Ascending aorta (tissue), 2 donors: ENCODE data around the gene MAN1B1. TPM values are rescaled to one million over a fixed set of nuclear protein-coding genes. Genes with fewer than 3 reads are reported as not detected.
"Not testable (repeated sequence)": the region's sequence is repeated elsewhere in the genome, so short reads cannot be mapped to it uniquely, and the experiment has no call there.

ENCODE experiments used
- DNase-seq, 2 donors: peaks; one replicate each; pipeline ENCODE4 v3.0.0-alpha.2; 2019; ENCODE audit warnings: low spot score in 2 of 2
- H3K27ac ChIP-seq, 2 donors: fragments of 200-600 bp; sonication (generic); one replicate each; pipeline ENCODE4 v1.5.1; 2016 to 2017; ENCODE audit warnings: mild to moderate bottlenecking in 1 of 2
- H3K27me3 ChIP-seq: fragments of 200-600 bp; sonication (generic); one replicate; pipeline ENCODE4 v1.5.1; 2017
- H3K36me3 ChIP-seq, 2 donors: fragments of 200-600 bp; sonication (generic); one replicate each; pipeline ENCODE4 v1.5.1; 2016
- H3K4me1 ChIP-seq, 2 donors: fragments of 200-600 bp; sonication (generic); one replicate each; pipeline ENCODE4 v1.5.1; 2016 to 2017; ENCODE audit warnings: mild to moderate bottlenecking in 1 of 2
- H3K4me3 ChIP-seq, 2 donors: fragments of 200-600 bp; sonication (generic); one replicate each; pipeline ENCODE4 v1.5.1; 2016 to 2017; ENCODE audit warnings: mild to moderate bottlenecking in 1 of 2
- H3K9me3 ChIP-seq, 2 donors: fragments of 200-600 bp; sonication (generic); one replicate each; pipeline ENCODE4 v1.5.1; 2016
- intact Hi-C: fragments of 100-400 bp; cut with DNase I; formaldehyde crosslinking; loops from one replicate; pipeline ENCODE4 v1.15.1; 2023
- total RNA-seq: library from RNA; depleted of rRNA; stranded (reverse); fragments of >200 nt; gene quantifications from one replicate; pipeline ENCODE4 v1.1.0, GENCODE V29; 2016
- TF ChIP-seq, protein P1 (sequence below), 3 experiments: fragments of 200-600 bp in 2 of 3; fragments of 450-650 bp in 1 of 3; sonication (generic) in 2 of 3; IDR thresholded peaks; one replicate each; pipeline ENCODE4 v1.5.1; 2016 to 2019; ENCODE audit warnings: antibody characterized with exemption in 3 of 3, mild to moderate bottlenecking in 1 of 3, moderate library complexity in 1 of 3

Gene MAN1B1
- total RNA-seq, 1 donor from 2014 or later = 85.3 TPM

DNA sequence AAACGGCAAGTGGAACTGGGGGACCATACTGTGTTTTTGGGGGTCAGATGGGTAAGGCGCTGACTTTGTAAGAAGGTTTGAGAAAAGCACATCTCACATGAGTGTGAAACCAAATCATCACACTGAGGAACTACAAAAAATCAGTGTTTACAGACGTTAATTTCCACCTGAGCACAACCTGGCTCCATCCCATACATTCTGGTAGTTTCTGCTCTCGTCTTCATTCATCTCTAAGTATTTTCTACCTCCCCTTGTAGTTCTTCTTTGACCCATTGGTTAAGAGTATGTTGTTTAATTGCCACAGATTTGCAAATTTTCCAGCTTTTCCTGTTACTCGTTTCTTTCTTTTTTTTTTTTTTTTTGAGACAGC, 36.7 kb downstream of the MAN1B1 start:
- Histone ChIP-seq H3K27ac (no peak overlapping the region), H3K9me3 (no peaks in the 10 kb centered on the region), H3K27me3 (no peaks in the 10 kb centered on the region), H3K4me1 (peaks cover 5 to 8% of the 10 kb centered on the region in 2 donors), H3K4me3 (no peak overlapping the region), H3K36me3 (no peaks in the 10 kb centered on the region)
- TF ChIP-seq, protein P1, sequence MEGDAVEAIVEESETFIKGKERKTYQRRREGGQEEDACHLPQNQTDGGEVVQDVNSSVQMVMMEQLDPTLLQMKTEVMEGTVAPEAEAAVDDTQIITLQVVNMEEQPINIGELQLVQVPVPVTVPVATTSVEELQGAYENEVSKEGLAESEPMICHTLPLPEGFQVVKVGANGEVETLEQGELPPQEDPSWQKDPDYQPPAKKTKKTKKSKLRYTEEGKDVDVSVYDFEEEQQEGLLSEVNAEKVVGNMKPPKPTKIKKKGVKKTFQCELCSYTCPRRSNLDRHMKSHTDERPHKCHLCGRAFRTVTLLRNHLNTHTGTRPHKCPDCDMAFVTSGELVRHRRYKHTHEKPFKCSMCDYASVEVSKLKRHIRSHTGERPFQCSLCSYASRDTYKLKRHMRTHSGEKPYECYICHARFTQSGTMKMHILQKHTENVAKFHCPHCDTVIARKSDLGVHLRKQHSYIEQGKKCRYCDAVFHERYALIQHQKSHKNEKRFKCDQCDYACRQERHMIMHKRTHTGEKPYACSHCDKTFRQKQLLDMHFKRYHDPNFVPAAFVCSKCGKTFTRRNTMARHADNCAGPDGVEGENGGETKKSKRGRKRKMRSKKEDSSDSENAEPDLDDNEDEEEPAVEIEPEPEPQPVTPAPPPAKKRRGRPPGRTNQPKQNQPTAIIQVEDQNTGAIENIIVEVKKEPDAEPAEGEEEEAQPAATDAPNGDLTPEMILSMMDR (IDR thresholded peaks at IDR 0.05) = no peak
- intact Hi-C loops = no loop called here
- no peak for DNase-seq

DNA sequence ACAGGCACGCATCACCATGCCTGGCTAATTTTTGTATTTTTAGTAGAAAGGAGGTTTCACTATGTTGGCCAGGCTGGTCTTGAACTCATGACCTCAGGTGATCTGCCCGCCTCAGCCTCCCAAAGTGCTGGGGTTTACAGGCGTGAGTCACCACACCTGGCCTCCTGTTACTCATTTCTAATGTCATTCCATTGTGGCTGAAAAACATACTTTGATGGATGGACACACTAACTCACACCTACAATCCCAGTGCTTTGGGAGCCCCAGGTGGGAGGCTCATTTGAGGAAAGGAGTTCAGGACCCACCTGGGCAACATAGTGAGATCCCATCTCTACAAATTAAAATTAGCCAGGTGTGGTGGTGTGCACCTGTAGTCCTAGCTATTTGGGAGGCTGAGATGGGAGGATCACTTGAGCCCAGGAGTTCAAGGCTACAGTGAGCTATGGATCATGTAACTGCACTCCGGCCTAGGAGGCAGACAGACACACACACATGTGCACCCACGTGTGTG, 37.2 kb downstream of the MAN1B1 start:
- intact Hi-C loops, H3K36me3 ChIP-seq, H3K9me3 ChIP-seq, H3K27ac ChIP-seq, DNase-seq, H3K27me3 ChIP-seq, H3K4me3 ChIP-seq: not testable (repeated sequence)
- H3K4me1 ChIP-seq = peaks cover 7 to 12% of the 10 kb centered on the region in 2 donors

DNA sequence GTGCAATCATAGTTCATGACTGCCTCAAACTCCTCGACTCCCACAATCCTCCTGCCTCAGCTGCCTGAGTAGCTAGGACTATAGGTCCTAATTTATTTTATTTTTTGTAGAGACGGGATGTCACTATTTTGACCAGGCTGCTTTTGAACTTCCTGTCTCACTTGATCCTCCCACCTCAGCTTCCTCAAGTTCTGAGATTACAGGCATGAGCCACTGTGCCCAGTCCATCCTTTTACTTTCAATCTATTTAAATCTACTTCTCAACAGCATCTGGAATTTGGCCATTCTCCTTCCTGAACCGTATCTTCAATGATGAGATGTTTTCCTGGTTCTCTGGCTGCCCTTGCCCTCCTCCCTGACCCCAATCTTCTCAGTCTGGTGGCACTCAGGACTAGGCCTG, 40.0 kb downstream of the MAN1B1 start:
- DNase-seq = no peak
- intact Hi-C loops = no loop called here
- no peaks in the 10 kb centered on the region for H3K9me3 ChIP-seq
- TF ChIP-seq, protein P1 (IDR thresholded peaks at IDR 0.05) = no peak
- peak overlapping the region; percentile 43 to 45 for H3K27ac ChIP-seq
- H3K36me3 ChIP-seq = no peaks in the 10 kb centered on the region
- no peaks in the 10 kb centered on the region for H3K27me3 ChIP-seq
- peak overlapping the region in 1 of 2 donors; percentile 81 for H3K4me3 ChIP-seq
- peaks cover 7 to 12% of the 10 kb centered on the region in 2 donors for H3K4me1 ChIP-seq

DNA sequence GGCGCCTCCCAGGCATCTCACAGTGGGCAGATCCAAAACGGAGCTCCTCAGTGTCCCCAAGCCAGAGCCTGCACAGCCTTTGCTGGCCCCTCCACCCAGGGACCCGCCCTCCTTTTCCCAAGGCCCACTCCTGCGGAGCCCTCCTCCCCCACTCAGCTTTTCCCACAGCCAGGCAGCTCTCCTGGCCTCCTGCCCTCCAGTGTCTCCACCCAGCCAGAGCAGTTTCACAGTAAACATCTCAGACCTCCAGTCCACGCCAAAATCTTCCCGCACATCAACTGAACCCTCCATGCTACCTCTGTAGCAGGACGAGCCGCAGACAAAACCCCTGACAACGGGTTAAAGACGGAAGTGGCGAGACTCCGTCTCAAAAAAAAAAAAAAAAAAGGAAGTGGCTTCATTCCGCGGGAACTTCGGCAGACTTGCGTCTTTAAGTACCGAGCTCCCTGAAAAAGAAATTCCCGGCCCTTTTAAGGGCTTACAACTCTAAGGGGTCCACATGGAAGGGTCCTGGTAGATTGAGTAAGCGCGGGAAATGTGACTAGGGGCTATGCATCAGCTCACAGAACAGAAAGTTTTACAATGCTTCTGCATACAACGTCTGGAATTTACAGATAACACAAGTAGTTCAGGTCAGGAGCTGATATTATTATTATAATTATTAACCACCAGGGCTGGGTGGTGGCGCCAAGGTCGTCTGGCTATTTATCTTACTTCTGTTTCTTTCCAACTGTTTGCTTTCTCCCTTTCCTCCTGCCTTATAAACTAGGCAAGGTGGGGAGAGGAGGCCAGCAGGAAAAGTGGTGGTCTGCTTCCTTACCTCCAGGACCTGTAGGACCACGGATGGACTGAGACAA, 40.7 kb downstream of the MAN1B1 start:
- no peak for DNase-seq
- Histone ChIP-seq H3K27ac (peak overlapping the region; percentile 43 to 45), H3K4me3 (peak overlapping the region; percentile 44 to 81), H3K36me3 (no peaks in the 10 kb centered on the region), H3K4me1 (peaks cover 7 to 12% of the 10 kb centered on the region in 2 donors), H3K9me3 (no peaks in the 10 kb centered on the region), H3K27me3 (no peaks in the 10 kb centered on the region)
- intact Hi-C loops = no loop called here
- TF ChIP-seq, protein P1 (IDR thresholded peaks at IDR 0.05) = no peak

DNA sequence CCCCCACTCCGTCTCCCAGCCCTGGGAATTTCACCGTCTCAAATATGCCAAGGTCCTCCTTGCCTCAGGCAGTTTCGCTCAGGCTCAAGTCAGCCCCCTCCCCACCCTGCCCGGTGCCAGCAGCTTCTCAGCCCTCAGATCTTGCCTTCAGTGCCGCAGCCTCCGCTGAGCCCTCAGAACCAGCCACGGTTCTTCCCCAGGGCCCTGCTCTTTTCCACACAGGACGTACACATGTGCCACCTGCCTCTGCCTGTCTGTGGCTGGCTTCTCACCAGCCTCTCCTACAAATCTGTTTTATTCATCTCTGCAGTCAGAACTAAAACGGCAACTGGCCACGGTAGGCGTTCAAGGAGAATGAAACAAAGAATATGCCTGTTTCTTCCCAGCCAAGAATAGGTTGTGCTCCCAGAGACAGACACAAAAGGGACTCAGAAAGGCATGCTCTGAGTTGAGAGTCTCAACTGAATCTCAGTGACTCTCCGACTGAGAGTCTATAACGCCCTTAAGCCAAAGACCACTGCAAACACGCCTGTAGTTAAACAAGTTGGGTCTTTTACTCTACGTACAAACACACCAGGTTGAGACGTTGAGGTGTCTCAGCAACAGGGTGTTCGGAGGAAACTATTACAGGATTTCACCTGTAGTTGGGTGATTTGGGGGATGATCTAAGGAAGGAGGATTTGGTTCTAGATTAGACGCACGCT, 41.5 kb downstream of the MAN1B1 start:
- Histone ChIP-seq H3K4me3 (peak overlapping the region; percentile 73 to 81), H3K27ac (peak overlapping the region in 1 of 2 donors; percentile 43)

More for the DNA sequence above, 41.5 kb downstream of the MAN1B1 start:
- no peaks in the 10 kb centered on the region for H3K27me3 ChIP-seq
- intact Hi-C loops = no loop called here
- H3K9me3 ChIP-seq = no peaks in the 10 kb centered on the region
- H3K36me3 ChIP-seq = no peaks in the 10 kb centered on the region
- DNase-seq = no peak
- peaks cover 7 to 12% of the 10 kb centered on the region in 2 donors for H3K4me1 ChIP-seq
- TF ChIP-seq, protein P1 (IDR thresholded peaks at IDR 0.05) = no peak
